GM18526 (cell line): ENCODE measurements around the gene FRY.

Experiments
- POLR2A ChIP-seq: IDR thresholded peaks from 3 replicates; pipeline ENCODE4 v1.6.1; 2011; ENCODE audit not compliant: insufficient read length; ENCODE audit errors: extremely low read depth

The FRY gene

DNA sequence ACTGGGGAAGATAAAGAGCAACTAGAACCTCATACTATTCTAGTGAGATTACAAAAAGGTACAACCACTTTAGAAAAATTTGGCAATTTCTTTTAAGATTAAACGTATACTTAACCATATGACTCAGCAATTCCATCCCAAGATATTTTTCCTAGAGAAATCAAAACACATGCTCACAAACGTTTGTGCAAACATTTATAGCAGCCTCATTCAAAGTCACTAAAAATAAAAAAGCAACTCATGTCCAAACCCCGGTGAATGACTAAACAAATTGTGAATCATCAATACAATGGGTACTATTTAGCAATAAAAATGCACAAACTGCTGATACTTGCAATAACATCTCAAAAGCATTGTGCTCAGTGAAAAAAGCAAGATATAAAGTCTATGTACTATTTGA lies 121.5 kb downstream of the FRY start:
- TF ChIP-seq POLR2A = no peak

DNA sequence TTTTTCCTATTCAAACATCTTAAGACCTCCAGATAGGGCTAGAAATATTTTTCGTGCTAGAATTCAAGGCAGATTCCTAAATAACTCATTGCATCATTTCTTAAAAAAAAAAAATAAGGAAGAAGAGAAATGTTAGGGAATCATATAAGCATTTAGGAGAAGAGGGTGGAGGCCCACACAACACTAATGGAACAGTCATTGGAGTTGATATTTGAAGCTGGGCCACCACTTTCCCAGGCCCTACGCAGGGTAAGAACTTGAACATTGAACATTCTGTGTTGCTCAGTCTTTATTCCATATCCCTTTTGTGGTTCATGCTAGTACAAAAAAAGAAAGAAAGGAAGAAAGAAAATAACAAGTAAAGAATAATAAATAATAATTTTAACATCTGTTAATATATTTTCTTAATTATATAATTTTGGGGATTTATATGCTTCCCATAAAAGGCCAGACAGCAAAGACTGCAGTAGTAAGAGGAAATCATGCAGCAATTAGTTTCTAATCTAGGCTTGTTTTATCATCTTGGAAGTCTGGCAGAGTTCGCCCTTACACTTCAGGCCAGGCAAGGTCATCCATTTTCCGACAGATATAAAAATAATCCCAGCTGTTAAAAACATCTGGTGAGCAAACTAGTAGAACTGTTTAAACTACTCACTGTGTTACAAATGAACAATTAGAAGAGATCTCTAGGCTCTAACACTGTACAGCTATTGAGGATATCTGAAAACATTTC lies 127.7 kb downstream of the FRY start:
- TF ChIP-seq POLR2A = no peak

DNA sequence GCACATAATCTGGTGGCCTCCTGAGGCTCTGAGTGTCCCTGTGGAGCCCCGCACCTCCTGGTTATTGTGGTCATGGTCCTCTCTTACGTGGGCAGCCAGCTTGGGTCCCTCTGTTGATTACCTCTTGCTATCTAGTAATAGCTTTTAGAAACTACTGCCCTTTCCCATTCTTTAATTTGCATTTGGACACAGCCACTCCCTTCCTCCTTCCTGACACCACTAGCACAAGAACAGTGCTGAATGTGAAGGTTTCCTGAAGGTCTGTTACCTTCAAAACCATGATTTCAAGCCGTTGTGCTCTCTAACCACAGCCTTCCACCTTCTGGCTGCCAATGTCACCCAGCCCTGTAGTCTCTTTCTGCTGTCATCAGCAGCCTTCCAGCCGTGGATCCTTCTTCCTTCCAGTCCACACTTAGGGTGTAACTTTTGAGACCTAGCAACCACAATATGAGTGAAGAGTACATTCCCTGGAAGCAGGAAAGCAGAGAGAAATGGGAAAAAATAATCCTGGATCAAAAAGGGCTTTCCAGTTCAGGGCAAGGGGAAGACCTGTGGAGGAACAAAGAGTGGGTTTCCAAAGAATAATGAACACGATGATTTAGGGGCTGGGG lies 130.9 kb downstream of the FRY start:
- TF ChIP-seq POLR2A = no peak

DNA sequence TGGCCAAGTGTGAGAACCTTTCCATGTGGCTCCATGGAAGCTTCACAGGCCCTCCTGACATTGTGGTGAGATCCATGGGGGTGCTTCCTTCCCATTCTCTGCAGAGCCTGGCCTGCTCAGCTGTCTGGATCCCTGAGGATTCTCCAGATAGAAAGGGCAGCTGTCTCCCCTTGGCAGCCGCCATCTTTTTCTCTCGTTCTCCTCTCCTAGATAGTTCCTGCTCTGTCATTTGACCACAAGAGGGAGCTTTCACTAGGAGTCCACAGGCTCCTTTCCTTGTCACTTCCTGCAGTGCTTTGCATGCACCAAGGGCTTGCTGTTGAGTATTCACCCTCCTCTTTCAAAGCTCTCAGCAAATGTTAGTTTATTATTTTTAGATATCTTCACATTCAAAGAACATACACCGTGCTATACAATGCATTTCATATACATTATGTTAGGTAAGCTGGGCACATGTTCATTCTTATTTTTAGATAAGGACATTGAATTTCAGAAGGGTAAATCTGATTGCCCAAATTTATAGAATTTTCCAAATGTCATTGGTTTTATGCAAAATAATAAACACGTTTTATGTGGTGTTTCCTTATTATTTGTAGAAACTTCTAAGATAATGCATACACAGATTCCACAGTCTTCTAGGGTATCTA lies 133.2 kb downstream of the FRY start:
- no peak for TF ChIP-seq POLR2A

DNA sequence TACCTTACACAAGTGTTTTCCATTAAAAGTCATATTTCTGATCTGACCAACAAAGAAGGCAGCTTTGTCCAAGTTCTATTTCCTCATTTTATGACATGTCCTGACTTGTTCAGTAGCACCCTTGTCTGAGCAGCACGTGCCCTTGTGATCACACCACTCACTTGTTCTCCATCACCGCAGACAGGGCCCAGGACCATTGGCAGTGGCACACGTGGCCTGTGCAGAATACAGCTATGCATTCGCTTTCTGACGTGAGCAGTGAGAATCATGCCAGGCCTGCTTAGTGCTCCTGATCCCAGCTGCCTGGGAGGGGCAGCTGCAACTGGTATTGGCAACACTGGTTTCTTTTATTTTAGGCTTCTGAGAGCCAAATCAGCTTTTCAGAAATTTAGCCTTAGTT lies 134.2 kb downstream of the FRY start:
- TF ChIP-seq POLR2A = no peak

DNA sequence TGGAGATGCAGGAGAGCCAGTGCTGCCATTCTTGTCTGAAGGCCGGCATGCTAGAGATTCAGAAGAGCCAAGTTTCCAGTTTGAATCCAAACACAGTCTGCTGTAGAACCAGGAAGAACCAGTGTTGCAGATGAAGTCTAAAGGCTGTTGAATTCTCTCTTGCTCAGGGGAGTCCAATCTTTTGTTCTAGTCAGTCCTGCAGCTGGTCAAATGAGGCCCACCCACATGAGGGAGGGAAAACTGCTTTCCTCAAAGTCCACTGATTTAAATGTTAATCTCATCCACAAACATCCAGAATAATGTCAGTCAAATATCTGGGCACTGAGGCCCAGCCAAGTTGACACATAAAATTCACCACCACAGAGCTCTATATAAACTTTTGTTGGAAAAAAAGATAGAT lies 136.6 kb downstream of the FRY start:
- TF ChIP-seq POLR2A = no peak

DNA sequence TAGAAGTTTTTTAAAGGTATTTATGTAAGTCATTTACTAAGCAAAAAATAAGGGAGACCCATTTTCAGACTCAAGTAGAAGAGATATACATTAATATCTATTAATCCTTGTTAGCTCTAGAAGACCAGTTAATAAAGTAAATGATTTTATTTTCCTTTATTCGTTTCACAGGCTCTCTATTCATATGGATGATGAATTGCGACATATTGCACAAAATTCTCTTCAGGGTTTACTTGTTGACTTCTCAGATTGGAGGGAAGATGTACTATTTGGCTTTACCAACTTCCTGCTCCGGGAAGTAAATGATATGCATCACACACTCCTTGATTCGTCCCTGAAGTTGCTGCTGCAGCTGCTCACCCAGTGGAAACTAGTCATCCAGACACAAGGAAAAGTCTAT lies 139.3 kb downstream of the FRY start:
- TF ChIP-seq POLR2A = no peak

DNA sequence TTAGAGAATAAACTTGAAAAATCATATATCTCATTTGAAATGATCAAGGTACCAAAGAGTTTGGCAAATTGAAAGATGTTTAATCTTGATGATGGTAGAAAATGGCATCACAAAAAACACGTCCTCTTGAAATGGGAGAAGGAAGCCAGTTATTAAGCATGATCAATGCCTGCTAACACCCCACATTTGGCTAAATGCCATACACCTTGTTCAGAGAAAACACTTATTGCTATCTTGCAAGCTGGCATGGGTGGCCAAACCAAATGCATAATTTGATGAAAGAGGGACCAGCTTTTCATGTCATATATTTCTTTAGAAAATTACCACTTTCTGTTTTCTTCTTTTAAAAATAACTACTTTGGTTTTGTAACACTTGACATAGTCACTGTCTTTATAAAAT lies 142.3 kb downstream of the FRY start:
- no peak for TF ChIP-seq POLR2A

DNA sequence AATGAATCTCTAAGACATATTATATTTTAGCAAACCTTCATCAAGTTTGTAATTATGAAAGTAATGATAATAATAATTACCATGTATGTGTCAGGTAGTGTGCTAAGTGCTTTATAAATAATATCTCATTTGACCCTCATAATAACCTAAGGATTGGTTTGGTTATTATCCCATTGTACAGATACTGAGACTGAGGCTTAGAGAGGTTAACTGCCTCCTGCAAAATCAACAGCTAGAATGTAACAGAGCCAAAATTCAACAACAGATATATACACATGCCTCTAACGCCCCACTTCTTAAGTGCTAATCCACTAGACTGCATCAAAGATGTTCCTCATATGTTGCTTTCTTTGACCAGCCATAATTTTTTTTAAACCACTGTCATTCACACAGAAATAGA lies 142.8 kb downstream of the FRY start:
- no peak for TF ChIP-seq POLR2A

DNA sequence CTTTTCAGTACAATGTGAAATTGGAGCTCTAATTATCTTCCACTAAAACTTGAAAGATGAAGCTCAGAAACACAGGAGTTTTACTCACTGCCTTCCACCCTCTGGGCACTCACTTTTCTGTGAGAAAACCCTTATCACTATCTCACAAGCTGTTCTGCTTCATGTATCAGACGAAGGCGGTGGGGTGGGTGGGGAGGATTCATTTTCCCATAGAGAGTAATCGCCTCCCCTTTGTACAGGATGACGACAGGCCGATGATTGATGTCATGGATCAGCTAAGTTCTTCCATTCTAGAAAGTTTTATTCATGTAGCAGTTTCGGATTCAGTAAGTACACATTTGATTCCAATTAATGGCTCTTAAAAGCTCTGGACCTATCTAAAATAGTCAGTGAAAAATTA lies 143.7 kb downstream of the FRY start:
- TF ChIP-seq POLR2A = no peak

DNA sequence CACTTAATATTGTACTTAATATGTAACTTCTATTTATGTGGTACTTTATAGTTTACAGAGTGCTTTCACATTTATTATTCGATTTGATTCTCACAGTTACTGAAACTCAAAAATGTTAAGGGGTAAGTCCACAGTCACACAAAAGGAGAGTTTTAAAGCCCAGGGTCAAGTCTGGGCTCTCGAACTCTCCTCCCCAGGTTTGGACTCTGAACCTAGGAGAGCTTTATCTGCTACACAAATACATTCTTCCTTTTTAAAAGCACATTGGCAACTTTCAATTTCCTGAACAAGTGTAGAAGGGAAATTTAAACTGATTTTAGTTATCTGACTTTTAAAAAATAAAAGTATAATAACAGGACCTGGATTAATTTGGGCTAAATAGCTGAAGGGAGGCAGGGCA lies 144.4 kb downstream of the FRY start:
- no peak for TF ChIP-seq POLR2A

DNA sequence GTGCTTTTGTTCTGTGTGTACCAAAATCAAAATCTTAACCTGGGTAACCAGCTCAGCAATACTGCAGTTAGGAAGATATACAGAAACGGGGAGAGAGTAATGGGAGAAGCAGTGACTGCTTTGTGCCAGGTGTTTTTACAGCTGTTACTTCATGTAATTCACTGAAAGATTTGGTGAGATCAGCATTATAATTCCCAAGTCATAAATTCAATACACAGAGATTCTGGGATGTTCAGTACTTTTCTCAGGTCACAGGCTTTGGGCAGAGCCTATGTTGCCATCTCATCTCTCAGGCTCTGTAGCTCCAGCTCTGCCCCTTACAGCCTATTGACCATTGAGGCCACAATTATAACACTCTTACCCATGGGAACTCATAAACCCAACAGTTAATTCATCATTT lies 145.1 kb downstream of the FRY start:
- TF ChIP-seq POLR2A = no peak

DNA sequence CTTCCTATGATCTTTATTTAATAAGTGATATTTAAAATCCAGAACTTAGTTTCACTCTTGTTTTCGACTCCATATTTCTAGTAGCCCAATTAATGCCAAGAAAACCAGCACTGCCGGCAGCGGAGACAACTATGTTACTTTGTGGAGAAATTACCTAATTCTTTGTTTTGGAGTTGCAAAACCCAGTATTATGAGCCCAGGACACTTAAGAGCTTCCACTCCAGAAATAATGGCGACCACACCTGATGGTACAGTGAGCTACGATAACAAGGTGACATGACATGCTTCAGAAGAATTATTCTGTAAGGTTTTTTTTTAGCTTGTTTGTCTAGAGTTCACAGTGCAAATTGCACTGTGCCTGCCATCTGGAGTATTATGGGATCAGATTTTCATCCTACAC lies 147.2 kb downstream of the FRY start:
- no peak for TF ChIP-seq POLR2A

DNA sequence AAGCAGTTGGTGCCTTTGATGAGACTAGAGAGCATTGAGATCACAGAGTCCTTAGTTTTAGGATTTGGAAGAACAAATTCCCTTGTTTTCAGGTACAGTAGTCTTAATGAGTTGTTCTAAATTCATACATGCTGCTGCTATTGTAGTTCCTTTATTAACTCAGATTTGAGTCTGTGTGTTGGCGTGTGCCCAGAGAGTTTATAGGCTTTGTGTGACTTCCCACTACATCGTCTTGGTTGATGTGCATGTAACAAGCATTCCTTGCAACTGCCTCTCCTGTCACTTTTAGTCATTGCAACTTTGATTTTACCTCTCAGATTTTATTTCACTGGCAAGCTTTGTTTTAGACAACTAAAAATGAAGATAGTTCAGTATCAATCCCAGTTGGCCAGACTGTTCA lies 148.1 kb downstream of the FRY start:
- no peak for TF ChIP-seq POLR2A

DNA sequence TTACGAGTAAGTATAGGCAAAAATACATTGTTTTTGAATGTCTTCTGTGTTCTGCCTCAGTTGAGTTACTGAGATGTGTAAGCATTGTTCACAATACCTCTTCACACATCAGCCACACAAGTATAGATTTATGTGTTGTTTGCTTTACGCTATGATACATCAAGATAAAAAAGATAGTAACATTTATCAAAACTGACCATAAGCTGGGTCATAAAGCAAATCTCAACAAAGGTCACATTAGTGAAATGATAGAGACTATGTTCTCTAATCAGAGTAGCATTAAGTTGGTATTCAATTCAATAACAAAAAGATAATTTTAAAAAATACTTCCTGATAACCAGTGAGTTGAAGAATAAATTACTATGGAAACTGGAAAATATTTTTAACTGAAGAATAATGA lies 156.1 kb downstream of the FRY start:
- TF ChIP-seq POLR2A = no peak

DNA sequence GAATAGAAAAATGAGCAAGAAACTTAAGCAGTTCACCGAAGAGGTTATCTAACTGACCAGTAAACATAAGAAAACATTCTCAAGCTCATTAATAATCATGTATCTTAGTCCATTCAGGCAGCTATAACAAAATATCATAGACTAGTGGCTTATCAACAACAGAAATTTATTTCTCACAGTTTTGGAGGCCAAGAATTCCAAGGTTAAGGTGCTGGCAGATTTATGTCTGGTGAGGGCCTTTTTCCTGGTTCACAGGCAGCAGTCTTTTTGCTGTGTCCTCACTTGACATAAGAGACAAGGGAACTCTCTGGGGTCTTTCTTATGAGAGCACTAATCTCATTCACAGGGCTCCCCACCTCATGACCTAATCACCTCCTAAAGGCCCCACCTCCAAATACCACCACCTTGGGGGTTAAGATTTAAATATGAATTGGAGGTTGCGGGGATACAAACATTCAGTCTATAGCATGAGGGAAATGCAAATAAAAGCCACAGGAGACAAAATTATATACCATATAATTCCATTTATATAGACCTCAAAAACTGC lies 160.0 kb downstream of the FRY start:
- TF ChIP-seq POLR2A = no peak
